ENCODE results near the gene ADCY2. TPM values are rescaled to one million over a fixed set of nuclear protein-coding genes. Genes with fewer than 3 reads are reported as not detected.

ADCY2 gene
- total RNA-seq, 1 donor from 2014 or later, result 0.40 TPM

DNA sequence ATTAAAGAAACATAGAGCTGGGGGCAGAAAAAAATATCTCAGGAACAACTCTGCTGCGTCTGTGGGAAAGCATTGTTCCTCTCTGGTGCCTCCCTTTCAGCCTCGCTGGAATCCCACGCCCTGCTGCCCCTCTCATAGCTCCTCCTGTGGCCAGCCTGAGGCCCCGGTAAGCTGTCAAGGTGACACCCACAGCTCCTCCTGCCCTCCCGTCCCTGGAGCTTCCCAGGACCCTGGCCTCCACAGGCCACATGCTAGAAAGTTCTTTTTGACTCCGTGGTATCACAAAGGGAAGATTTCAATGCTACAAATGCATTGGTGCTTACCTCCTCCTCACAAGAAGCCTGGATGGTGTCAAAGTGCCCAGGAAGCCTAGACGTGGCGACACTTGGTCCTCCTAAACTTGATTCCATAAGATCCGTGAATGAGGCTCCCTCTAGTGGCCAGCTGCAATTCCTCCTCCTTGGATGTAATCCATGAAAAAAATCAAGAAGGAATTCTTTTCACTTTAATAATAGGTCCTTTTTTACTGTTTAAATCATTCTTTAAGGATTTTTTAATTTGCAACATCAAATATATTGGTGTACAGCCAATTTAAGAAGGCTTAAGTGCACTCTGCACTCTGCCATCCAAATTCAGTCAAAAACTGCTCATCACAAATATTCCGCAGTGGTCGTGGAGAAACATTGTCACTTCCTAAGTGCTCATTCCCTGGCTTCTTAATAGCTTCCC is 350.1 kb downstream of the ADCY2 start:
- peak; percentile 61 for DNase-seq
- no peak for ATAC-seq (ENCODE audit: poor library complexity)
- intact Hi-C loops (cut with DNase I), result loop anchor here (10.0 kb wide), 1 partner anchor 981 kb away; no protein-coding TSS in a partner anchor

DNA sequence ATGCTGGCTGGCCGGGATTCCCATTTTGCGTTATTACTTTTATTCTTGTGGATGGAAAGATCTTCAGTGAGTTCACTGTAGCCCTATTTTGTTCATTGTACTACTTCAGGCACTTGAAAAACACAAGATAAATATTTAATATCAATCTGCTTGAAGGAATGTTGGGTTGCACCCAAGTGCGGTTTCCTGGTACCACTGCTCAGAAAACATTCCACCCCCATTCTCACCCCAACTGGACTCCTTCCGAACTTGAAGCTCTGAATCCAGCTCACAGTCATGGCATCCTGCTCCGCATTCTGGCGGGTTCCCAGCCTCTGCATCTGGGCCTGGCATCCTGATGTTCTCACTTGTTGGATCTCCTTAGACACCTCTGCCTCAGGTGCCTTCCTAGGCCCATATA is 351.8 kb downstream of the ADCY2 start:
- intact Hi-C loops (cut with DNase I), result loop anchor here (10.0 kb wide), 1 partner anchor 983 kb away; no protein-coding TSS in a partner anchor
- DNase-seq (no peak), ATAC-seq (ENCODE audit: poor library complexity) (no peak)

DNA sequence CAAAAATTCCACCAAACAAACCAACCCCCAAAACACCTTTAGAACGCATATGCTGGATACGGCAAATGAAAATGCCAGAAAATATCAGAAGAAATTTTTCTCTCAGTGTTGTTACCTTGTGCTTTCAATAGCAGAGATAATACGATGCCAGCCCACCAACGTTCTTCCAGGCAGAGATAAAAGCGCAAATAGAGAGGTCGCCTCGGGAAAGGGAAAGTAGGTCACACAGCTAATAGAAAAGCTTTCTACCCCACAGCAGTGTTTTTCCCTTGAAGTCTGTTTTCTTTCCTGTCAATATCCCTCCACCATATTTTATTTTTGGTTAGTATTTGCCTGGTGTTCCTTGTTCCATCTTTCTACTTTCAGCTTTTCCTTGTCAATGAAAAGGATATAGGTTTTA is 353.7 kb downstream of the ADCY2 start:
- intact Hi-C loops (cut with DNase I), result loop anchor here (10.0 kb wide), 1 partner anchor 985 kb away; no protein-coding TSS in a partner anchor
- ATAC-seq (ENCODE audit: poor library complexity), result no peak
- no peak for DNase-seq

DNA sequence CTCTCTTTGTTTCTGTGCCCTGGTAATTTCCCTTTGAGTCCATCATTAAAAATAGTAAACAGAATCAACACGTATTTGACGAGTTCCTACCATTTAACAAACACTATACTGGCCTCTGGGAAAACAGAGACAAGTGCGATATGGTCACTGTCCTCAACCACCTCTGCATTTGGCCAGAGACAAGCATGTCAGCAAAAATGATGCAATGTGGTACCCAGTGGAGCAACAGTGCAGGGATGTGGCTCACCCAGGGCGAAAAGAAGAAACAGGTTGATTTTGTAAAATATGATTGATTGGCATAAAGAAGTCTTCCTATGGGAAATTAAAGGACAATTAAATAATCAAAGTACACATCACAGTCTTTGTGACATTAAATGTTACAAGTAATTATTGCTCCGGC is 355.9 kb downstream of the ADCY2 start:
- intact Hi-C loops (cut with DNase I), result no loop called here
- DNase-seq, result no peak
- no peak for ATAC-seq (ENCODE audit: poor library complexity)

DNA sequence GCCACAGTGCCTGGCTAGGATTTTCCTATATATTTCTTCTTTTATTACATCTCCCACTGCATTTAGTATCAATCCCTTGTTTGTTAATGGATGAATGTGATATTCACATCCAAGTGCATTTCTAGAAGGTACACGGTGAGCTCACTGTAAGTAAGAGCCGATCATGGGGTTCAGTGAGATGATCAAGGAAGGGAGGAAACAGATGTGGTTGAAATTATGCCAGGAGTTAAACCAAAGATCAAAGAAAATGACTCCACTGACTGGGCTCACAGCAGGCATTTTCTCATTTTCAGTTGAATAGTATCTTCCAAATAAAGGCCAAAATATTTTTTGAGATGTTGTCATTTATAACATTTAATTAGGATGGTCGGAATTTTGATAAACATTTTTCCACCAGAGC is 357.2 kb downstream of the ADCY2 start:
- ATAC-seq (ENCODE audit: poor library complexity) (no peak), DNase-seq (no peak)
- intact Hi-C loops (cut with DNase I), result no loop called here

DNA sequence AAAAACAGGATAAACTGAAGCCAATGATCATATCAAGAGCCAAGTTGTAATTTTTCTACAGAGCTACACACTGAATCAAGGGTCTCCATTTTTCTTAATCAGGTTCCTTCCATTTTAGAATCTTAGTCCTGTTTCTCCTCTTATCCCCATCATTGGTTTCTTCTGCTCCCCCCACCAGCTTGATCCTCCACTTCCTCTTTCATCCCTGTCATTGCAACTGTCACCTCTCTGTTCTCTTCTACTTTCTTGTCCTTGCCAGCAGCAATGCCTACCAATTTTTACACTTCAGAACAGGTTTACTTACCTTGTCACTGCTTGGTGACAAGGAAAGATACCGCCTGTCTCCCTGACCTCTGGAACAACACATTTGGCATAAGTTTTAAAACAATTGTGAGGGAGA is 357.7 kb downstream of the ADCY2 start:
- intact Hi-C loops (cut with DNase I), result no loop called here
- ATAC-seq (ENCODE audit: poor library complexity), result no peak
- no peak for DNase-seq

DNA sequence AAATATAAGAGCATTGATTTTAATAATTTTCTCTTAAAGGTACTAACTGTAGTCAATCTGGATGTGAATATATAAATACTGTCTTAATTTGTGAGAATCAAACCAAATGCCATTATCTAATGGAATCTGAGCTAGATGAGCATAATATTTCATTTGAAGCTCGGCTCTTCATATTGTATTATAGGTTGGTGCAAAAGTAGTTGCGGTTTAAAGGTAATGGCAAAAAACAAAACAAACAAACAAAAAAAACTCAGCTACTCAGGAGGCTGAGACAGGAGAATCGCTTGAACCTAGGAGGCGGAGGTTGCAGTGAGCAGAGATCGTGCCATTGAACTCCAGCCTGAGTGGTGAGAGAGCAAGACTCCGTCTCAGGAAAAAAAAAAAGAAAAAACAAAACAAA is 358.6 kb downstream of the ADCY2 start:
- DNase-seq (no peak), ATAC-seq (ENCODE audit: poor library complexity) (no peak)
- intact Hi-C loops (cut with DNase I), result no loop called here

DNA sequence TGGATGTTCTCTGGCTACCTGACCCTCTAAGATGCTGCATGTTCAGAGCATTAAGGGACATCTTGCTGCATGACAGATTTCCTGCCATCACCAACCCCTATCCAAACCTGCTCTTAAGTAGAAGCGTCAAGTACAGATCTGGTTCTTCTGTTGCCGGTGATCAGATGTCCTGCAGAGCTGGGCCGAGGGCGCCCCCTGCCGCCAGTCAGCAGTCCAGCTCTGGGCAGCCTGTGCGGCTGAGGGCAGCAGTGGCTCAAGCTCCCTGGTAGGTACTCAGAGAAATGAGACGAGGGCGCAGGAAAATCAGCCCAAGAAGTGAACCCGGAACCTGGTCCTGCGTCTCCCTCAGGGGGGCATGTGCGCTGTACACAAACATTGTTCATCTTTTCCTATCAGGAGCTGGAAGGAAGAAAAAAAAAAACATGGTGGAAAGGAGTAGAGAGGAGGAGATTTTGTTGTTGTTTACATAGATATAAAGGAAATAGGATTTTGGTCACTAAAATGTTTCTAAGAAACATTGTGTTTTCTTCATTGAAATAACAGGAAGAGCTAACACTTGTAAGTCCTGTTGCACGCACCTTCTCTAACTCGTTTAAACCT is 359.2 kb downstream of the ADCY2 start:
- no peak for ATAC-seq (ENCODE audit: poor library complexity)
- peak; percentile 48 for DNase-seq
- intact Hi-C loops (cut with DNase I), result no loop called here

DNA sequence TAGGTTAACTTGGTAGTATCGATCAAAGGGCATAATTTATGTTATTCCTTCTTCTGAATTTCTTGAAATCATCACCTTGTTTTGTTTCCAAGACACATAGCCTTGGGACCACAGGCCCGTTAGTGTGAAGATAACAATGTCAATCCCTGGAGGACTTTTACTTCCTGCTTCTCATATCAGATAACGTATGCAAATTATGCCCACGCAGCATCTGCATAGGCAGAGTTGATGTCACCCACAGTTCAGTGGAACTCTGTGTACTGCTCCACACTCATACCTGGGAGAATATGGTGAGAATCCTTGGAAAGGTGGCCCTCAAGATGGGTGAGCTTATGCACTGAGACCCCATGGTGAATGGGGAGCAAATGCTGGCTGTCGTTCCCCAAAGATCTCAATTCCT is 360.0 kb downstream of the ADCY2 start:
- intact Hi-C loops (cut with DNase I), result no loop called here
- DNase-seq, result no peak

DNA sequence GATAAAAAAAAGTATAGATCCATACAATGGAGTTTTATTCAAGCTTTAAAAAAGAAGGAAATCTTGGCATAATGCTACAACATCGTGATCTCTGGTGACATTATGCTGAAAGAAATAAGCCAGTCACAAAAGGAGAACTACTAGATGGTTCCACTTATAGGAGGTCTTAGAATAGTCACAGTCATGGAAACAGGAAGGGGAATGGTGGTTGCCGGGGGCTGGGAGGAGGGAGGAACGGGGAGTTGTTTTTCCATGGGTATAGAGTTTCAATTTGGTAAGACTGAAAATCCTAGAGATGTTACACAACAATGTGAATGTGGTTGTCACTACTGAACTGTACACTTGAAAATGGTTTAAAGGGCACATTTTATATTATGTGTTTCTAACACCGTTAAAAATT is 360.5 kb downstream of the ADCY2 start:
- ATAC-seq (ENCODE audit: poor library complexity) (no peak), DNase-seq (no peak)
- intact Hi-C loops (cut with DNase I), result no loop called here

More for the DNA sequence above, 360.0 kb downstream of the ADCY2 start:
- no peak for ATAC-seq (ENCODE audit: poor library complexity)

DNA sequence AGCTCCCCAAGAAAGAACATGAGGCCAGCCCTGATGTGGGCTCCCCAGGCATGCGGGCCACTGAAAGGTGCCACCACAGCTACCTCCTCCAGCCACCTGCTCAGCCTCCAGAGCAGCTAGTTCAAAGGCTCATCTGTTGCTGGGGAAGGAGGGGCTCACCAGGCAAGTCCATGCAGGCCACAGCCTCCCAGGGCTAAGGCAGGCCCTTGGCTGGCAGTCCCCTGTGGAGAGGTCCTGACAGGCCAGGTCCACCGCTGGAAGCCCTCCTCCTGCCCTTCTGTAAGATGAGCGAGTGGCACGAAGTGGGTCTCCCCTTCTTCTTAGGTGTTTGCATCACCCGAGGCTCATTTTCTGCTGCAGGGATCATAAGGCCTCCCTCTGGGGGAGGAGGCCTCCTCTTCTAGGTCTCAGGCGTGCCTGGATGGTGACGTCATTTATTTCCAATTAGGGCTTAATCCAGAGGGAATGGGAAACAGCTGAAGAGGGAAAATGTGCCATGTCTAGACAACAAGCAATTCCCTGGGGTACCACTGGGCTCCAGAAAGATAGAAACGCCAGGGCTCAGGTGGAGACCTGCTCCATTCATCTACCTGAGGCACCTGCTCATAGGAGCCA is 363.4 kb downstream of the ADCY2 start:
- DNase-seq (no peak), ATAC-seq (ENCODE audit: poor library complexity) (no peak)
- intact Hi-C loops (cut with DNase I), result no loop called here

DNA sequence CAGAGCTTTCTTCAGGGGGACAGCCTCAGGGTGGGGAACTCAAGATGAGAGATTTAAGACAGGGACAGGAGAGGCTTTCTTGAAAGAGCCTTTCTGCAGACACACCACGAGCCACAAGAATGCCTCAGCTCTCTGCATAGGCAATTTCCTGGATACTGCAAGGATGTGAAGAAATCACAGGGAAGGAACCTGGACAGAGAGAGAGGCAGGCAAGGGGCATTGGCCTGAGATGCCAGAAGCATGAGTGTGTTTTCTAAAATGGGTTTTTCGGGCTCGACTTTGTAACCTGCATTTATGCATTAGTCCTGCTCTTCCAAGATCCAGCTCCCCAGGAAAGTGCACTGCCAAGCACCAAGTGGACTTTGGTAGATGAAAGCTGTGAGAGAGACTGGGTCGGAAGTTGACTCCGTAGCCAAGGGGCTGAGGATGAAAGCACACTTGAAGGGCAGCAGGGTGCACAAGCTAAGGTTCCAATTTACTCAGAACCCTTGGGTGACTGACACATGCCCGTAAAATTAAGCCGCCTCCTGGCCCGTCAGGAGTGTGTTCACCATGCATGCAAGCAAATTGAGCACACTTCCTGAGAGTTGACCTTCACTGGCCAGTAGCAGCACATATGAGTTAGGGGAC is 364.1 kb downstream of the ADCY2 start:
- DNase-seq (no peak), ATAC-seq (ENCODE audit: poor library complexity) (no peak)
- intact Hi-C loops (cut with DNase I), result no loop called here

DNA sequence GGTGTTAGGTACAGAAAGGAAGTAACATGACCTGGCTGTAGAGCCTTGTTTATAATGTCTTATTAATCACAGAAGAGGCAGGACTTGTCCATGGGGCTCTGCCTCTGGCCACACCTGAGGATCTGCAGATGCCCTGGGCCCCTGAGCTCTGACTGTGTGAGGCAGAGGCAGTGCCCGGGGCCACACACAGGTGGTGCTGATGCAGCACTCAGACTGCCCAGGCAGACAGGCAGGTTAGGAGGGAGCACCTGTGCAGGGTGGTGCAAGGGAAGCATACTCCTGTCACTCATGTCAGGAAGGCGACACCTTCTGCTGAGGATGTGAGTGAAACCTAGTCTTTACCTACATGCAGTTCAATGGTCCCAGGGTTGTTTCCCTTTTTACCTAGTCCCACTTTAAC is 366.3 kb downstream of the ADCY2 start:
- intact Hi-C loops (cut with DNase I), result no loop called here
- ATAC-seq (ENCODE audit: poor library complexity) (no peak), DNase-seq (no peak)

DNA sequence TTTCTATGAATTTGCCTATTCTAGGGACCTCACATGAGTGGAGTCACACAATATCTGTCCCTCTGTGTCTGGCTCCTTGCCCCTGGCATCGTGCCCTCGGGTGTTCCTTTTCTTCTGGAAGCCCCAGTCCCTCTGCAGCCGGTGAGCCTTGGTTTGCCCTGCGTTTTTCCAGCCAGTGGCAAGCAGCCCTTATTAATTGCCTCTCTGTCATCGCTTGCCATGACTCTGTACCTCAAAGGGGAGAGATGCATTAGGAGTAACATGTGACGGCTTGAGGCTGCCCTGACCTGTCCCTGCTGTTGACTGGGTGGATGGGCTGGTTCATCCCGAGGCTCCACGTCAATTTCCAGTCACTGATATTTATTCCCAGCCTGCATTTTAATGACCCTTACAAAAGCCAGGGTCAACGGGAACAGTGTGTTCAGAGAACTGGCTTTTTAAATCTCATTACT is 367.7 kb downstream of the ADCY2 start:
- ATAC-seq (ENCODE audit: poor library complexity), result no peak
- no peak for DNase-seq
- intact Hi-C loops (cut with DNase I), result no loop called here

DNA sequence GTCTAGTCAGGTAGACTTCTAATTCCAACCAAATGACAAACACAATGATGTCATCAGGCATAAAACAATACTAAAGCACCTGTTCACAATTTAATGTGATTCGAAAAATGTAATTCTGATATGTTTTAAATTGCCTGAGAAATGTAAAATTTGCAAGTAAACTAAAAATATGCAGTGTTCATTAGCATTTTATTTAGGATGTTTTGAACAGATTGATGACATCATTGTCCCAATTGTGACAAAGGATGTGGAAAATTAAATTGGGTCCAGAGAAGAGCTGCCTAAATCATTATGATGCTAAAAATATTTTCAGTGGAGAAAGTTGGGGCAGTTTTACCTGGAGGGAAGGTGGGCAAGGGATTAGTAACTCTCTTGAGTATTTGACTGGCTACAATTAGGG is 368.5 kb downstream of the ADCY2 start:
- DNase-seq, result no peak
- intact Hi-C loops (cut with DNase I), result no loop called here
- ATAC-seq (ENCODE audit: poor library complexity), result no peak

DNA sequence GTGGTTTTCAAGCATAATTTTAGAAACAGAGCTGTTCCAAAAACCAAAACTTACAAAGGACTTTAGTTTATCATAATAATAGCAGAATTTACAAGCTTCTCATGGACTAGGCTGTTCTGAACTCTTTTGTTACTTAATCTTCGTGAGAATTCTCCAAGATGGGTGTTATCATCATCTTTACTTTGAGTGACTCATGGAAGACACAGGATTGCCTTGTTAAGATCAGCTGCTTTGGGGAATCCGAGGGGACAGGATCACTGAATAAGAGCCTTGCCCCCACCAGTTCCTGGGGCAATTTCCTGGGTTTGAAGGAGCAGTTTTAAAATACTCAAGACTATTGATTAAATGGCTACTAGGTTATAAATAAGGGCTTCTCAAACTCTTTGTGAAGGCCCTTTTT is 374.5 kb downstream of the ADCY2 start:
- no peak for ATAC-seq (ENCODE audit: poor library complexity)

DNA sequence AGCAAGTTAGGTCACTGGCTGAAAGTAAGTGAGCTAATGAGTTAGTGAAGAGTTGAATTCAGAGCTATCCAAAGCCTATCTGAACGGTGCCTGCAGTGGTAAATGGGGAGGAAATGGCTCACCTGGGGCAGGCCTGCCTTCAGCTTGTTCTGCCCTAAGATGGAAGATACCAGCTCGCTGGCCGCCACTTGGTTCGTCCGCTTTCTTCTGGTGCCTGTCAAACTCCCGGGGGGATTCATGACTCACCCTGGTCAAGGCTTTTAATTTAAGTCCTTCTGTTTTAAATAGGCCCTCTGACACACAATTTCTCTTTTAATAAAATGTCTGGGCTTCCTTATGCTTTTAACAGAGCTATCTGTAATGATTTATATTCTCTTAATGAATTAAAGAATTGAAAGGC is 376.2 kb downstream of the ADCY2 start:
- DNase-seq (no peak), ATAC-seq (ENCODE audit: poor library complexity) (no peak)
- intact Hi-C loops (cut with DNase I), result no loop called here

More for the DNA sequence above, 374.5 kb downstream of the ADCY2 start:
- intact Hi-C loops (cut with DNase I), result no loop called here
- no peak for DNase-seq

DNA sequence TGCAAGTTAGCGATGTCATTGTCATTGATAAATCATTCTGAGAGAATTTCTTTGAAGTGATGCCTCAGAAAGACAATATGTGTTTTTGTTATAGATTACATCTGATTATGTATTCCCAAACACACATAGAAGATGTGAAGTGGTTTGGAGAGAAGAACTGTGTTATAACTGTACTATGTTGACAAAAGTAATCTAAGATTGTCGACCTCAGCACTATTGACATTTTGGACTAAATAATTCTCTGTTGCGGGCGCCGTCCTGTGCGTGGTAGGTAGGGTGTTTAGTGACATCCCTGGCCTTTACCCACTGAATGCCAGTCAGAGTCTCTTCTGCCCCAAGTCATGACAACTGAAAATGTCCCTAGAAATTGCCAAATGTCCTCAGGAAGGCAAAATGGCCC is 377.2 kb downstream of the ADCY2 start:
- ATAC-seq (ENCODE audit: poor library complexity) (no peak), DNase-seq (no peak)
- intact Hi-C loops (cut with DNase I), result no loop called here

DNA sequence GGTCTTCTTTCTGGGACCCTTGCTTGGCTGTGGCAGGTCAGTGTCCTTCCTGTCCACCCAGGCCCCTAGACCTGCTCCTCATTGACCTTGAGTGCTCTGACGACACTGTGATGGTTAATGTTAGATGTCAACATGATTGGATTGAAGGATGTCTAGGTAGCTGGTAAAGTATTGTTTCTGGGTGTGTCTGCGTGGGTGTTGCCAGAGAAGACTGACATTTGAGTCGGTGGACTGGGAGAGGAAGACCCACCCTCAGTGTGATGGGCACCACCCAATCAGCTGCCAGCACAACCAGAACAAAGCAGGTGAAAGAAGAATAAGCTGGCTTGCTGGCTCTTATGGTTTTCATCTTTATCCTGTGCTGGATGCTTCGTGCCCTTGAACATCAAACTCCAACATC is 380.5 kb downstream of the ADCY2 start:
- ATAC-seq (ENCODE audit: poor library complexity), result no peak
- no peak for DNase-seq
- intact Hi-C loops (cut with DNase I), result no loop called here
